ENCODE measurements around the gene SURF2. TPM values are rescaled to one million over a fixed set of nuclear protein-coding genes. Genes with fewer than 3 reads are reported as not detected.

The SURF2 gene
- total RNA-seq, 1 donor from 2014 or later = 21.2 TPM

GRCh38 chr9:133335924-133336811, 20.2 kb upstream of the SURF2 start, which contains the start of gene SURF6:
SURF6 (minus strand) TSS chr9:133336188; CDS start chr9:133336132, 56 bp downstream.
- intact Hi-C loops (cut with micrococcal nuclease) = loop anchor here (1.0 kb wide), 7 partner anchors 12 to 150 kb away; partner anchors contain the start of genes CACFD1, MED22, REXO4 and RPL7A

GRCh38 chr9:133339641-133340040, 16.7 kb upstream of the SURF2 start:
- intact Hi-C loops (cut with micrococcal nuclease) = loop anchor here (10.0 kb wide), 1 partner anchor 145 kb away; no protein-coding TSS in a partner anchor

GRCh38 chr9:133340256-133340655, 16.1 kb upstream of the SURF2 start:
- intact Hi-C loops (cut with micrococcal nuclease) = loop anchor here (10.0 kb wide), 1 partner anchor 145 kb away; no protein-coding TSS in a partner anchor

- intact Hi-C loops (cut with micrococcal nuclease) = loop anchor here (10.0 kb wide), 1 partner anchor 144 kb away; no protein-coding TSS in a partner anchor
Observed at GRCh38 chr9:133340916-133341315, 15.4 kb upstream of the SURF2 start.

- intact Hi-C loops (cut with micrococcal nuclease) = loop anchor here (10.0 kb wide), 1 partner anchor 143 kb away; no protein-coding TSS in a partner anchor
Observed at GRCh38 chr9:133341369-133342068, 14.8 kb upstream of the SURF2 start.

GRCh38 chr9:133342069-133342406, 14.3 kb upstream of the SURF2 start:
- intact Hi-C loops (cut with micrococcal nuclease) = loop anchor here (10.0 kb wide), 1 partner anchor 143 kb away; no protein-coding TSS in a partner anchor

GRCh38 chr9:133342570-133342969, 13.8 kb upstream of the SURF2 start:
- intact Hi-C loops (cut with micrococcal nuclease) = loop anchor here (10.0 kb wide), 1 partner anchor 142 kb away; no protein-coding TSS in a partner anchor

GRCh38 chr9:133344071-133344470, 12.3 kb upstream of the SURF2 start:
- intact Hi-C loops (cut with micrococcal nuclease) = loop anchor here (10.0 kb wide), 1 partner anchor 141 kb away; no protein-coding TSS in a partner anchor

- intact Hi-C loops (cut with micrococcal nuclease) = loop anchor here (5.0 to 10.0 kb wide), 3 partner anchors 140 to 722 kb away; partner anchors contain the start of genes BRD3 and TSC1
Observed at GRCh38 chr9:133344979-133345378, 11.4 kb upstream of the SURF2 start.

GRCh38 chr9:133345596-133345995, 10.8 kb upstream of the SURF2 start:
- intact Hi-C loops (cut with micrococcal nuclease) = loop anchor here (5.0 to 10.0 kb wide), 3 partner anchors 139 to 722 kb away; partner anchors contain the start of genes BRD3 and TSC1

GRCh38 chr9:133346021-133346785, 10.1 kb upstream of the SURF2 start:
- intact Hi-C loops (cut with micrococcal nuclease) = loop anchor here (5.0 to 10.0 kb wide), 3 partner anchors 139 to 721 kb away; partner anchors contain the start of genes BRD3 and TSC1

GRCh38 chr9:133347515-133347984, 8.8 kb upstream of the SURF2 start:
- intact Hi-C loops (cut with micrococcal nuclease) = loop anchor here (5.0 to 10.0 kb wide), 3 partner anchors 137 to 720 kb away; partner anchors contain the start of genes BRD3 and TSC1

GRCh38 chr9:133347985-133348717, 8.2 kb upstream of the SURF2 start, which contains the start of the genes MED22 and RPL7A:
MED22 (minus strand) TSS chr9:133348131; CDS start chr9:133346662, 1,469 bp downstream.
RPL7A (plus strand) TSS chr9:133348218; CDS start chr9:133348244, 26 bp downstream.
- intact Hi-C loops (cut with micrococcal nuclease) = loop anchor here (1.0 to 10.0 kb wide), 11 partner anchors 8 to 719 kb away; partner anchors contain the start of genes BRD3, GTF3C5, REXO4 and STKLD1

GRCh38 chr9:133348718-133349573, 7.4 kb upstream of the SURF2 start:
- intact Hi-C loops (cut with micrococcal nuclease) = loop anchor here (1.0 to 10.0 kb wide), 11 partner anchors 7 to 718 kb away; partner anchors contain the start of genes BRD3, GTF3C5, REXO4 and STKLD1

- intact Hi-C loops (cut with micrococcal nuclease) = loop anchor here (2.0 to 10.0 kb wide), 4 partner anchors 135 to 717 kb away; partner anchors contain the start of genes BRD3 and TSC1
Observed at GRCh38 chr9:133349965-133350616, 6.3 kb upstream of the SURF2 start.

GRCh38 chr9:133351526-133351907, 4.8 kb upstream of the SURF2 start:
- intact Hi-C loops (cut with micrococcal nuclease) = no loop called here

GRCh38 chr9:133351908-133352634, 4.3 kb upstream of the SURF2 start:
- intact Hi-C loops (cut with micrococcal nuclease) = no loop called here

Data from T-helper 1 cell treated with Interleukin-12 subunit alpha and Interleukin-12 subunit beta and Interleukin-4 antibody, amounts not matched to agents 30 ng/mL and 1 ng/mL, for 36 hours (primary cell).